Uterus (tissue), 2 donors: ENCODE measurements around the gene ERGIC1.

ENCODE experiments used
- POLR2A ChIP-seq, 2 donors: fragments of 450-650 bp; IDR thresholded peaks; one replicate each; pipeline ENCODE4 v1.6.1; 2016; ENCODE audit warnings: antibody characterized with exemption in 2 of 2, mild to moderate bottlenecking in 1 of 2, moderate library complexity in 1 of 2
- TF ChIP-seq, protein P1 (sequence below), 4 experiments: fragments of 200-600 bp in 2 of 4; fragments of 450-650 bp in 2 of 4; sonication (generic) in 2 of 4; IDR thresholded peaks; one replicate each; pipeline ENCODE4 v1.5.1; 2016 to 2019; ENCODE audit warnings: antibody characterized with exemption in 4 of 4, mild to moderate bottlenecking in 2 of 4, moderate library complexity in 1 of 4

DNA sequence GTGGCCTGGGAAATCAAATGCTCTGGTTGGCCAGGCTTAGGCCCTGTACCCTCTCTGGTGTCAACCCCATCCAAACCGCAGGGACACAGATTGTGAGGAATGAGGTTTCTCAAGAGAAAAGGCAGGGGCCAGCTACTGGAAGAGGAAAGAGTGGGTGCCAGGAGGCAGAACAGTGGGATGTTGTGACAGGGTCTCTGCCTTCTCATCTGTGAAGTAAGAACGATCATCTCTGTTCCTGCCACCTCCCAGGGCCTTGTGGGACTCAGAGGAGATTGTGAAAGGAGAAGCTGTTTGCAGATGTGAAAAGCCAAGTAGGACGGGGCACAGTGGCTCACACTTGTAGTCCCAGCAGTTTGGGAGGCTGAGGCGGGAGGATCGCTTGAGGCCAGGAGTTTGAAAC is 102.3 kb downstream of the ERGIC1 start:
- TF ChIP-seq, protein P1, sequence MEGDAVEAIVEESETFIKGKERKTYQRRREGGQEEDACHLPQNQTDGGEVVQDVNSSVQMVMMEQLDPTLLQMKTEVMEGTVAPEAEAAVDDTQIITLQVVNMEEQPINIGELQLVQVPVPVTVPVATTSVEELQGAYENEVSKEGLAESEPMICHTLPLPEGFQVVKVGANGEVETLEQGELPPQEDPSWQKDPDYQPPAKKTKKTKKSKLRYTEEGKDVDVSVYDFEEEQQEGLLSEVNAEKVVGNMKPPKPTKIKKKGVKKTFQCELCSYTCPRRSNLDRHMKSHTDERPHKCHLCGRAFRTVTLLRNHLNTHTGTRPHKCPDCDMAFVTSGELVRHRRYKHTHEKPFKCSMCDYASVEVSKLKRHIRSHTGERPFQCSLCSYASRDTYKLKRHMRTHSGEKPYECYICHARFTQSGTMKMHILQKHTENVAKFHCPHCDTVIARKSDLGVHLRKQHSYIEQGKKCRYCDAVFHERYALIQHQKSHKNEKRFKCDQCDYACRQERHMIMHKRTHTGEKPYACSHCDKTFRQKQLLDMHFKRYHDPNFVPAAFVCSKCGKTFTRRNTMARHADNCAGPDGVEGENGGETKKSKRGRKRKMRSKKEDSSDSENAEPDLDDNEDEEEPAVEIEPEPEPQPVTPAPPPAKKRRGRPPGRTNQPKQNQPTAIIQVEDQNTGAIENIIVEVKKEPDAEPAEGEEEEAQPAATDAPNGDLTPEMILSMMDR (IDR thresholded peaks at IDR 0.05): no peak
- no peak for TF ChIP-seq POLR2A (IDR thresholded peaks at IDR 0.05)
